Measurements from ENCODE around the gene LMF1.

DNA sequence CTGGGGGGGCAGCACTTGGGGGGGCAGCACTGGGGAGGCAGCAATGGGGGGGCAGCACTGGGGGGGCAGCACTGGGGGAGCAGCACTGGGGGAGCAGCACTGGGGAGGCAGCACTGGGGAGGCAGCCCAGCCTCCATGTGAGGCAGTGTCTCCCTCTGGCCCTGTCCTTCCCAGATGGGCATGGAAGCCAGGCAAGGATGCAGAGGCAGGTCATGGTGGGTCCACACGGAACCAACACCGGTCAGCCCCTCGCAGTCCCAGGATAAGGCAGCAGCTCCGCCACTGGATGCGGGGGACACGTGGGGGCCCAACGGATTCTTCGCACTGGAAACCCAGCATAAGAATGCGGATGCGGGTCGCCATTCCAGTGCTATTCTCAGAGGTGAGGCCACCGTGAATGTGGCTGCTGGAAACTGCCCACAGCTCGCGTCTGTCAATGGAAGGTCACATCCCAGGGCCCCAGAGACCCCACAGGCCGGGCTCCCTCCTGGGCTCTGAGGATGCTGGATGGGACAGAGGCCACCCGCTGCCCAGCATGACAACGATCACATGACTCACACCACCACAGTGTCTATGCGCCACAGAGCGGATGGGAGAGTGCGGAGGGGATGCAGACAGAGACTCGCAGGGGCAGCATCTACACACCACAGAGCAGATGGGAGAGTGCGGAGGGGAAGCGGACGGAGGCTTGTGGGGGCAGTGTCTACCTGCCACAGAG lies 59.0 kb downstream of the LMF1 start:
- no peak for TF ChIP-seq CTCF (IDR thresholded peaks at IDR 0.05; ENCODE audit: control extremely low read depth in 1 of 3, insufficient read depth in 1 of 3, low read depth in 1 of 3, low read length in 3 of 3)
- TF ChIP-seq RFX5 (IDR thresholded peaks at IDR 0.05; ENCODE audit: borderline replicate concordance, low read depth, low read length): no peak
- no peak for TF ChIP-seq ASH2L (IDR thresholded peaks at IDR 0.05; ENCODE audit: low read length)
- no peak for TF ChIP-seq BCL11A (IDR thresholded peaks at IDR 0.05; ENCODE audit: low read depth in 2 of 2, low read length in 2 of 2)
- TF ChIP-seq RAD21 (IDR thresholded peaks at IDR 0.05 in 1 of 2, conservative IDR thresholded peaks at IDR 0.05 in 1 of 2; ENCODE audit: low read depth in 2 of 2, low read length in 2 of 2): no peak
- TF ChIP-seq EP300 (IDR thresholded peaks at IDR 0.05; ENCODE audit: borderline replicate concordance in 1 of 2, low read depth in 2 of 2, low read length in 2 of 2): no peak
- no peak for TF ChIP-seq POLR2A (IDR thresholded peaks at IDR 0.05; ENCODE audit: control extremely low read depth in 1 of 2, low read depth in 2 of 2, low read length in 2 of 2)
- TF ChIP-seq EZH2 (IDR thresholded peaks at IDR 0.05; ENCODE audit: low read depth, low read length, severe bottlenecking): no peak
- TF ChIP-seq GABPA (IDR thresholded peaks at IDR 0.05; ENCODE audit: borderline replicate concordance, insufficient read depth, low read length): no peak
- TF ChIP-seq SRF (IDR thresholded peaks at IDR 0.05; ENCODE audit: low read depth, low read length): no peak
- no peak for TF ChIP-seq RNF2 (IDR thresholded peaks at IDR 0.05; ENCODE audit: borderline replicate concordance, low read depth, low read length, missing control alignments, poor library complexity, severe bottlenecking)
- no peak for TF ChIP-seq TAF1 (IDR thresholded peaks at IDR 0.05; ENCODE audit: low read depth, low read length)
- no peak for TF ChIP-seq POLR2AphosphoS5 (IDR thresholded peaks at IDR 0.05; ENCODE audit: low read depth, low read length)

Measured in H1 (cell line).